T-helper 17 cell (primary cell): ENCODE measurements around the gene TMEM143. TPM values are rescaled to one million over a fixed set of nuclear protein-coding genes. Genes with fewer than 3 reads are reported as not detected.

Experiments used
- total RNA-seq, 4 donors: library from RNA in 2 of 4; stranded (reverse) in 2 of 4; gene quantifications; one replicate each; pipeline ENCODE4 v1.2.3 and lab custom pipeline; 2022 to 2026

Gene TMEM143
- total RNA-seq, 2 donors from 2014 or later: 7.9 to 8.8 TPM

Other genes starting within 250 kb of the TMEM143 start
- 10 to 100 TPM; 47.1 to 58.0 TPM for gene LIG1, start 193.6 kb downstream of the TMEM143 start, total RNA-seq
- 1 to 10 TPM; 4.0 to 4.8 TPM for gene ZSWIM9, start 193.3 kb downstream of the TMEM143 start, total RNA-seq
- 100 to 1,000 TPM; 127 to 164 TPM for gene CARD8, start 108.0 kb downstream of the TMEM143 start, total RNA-seq
- gene ZNF114, start 93.9 kb downstream of the TMEM143 start, total RNA-seq: not detected
- 100 to 1,000 TPM; 286 to 374 TPM for gene EMP3, start 38.4 kb downstream of the TMEM143 start, total RNA-seq
- not detected for gene SYNGR4, start 427 bp upstream of the TMEM143 start, total RNA-seq
- gene KDELR1, start 27.6 kb upstream of the TMEM143 start, total RNA-seq: 10 to 100 TPM; 34.0 to 41.3 TPM
- under 1 TPM; 0.08 to 0.17 TPM for gene GRIN2D, start 29.7 kb upstream of the TMEM143 start, total RNA-seq
- 10 to 100 TPM; 32.5 TPM for gene GRWD1, start 82.0 kb upstream of the TMEM143 start, total RNA-seq
- 1 to 10 TPM; 1.7 to 2.5 TPM for gene KCNJ14, start 91.6 kb upstream of the TMEM143 start, total RNA-seq
- 10 to 100 TPM; 42.3 to 53.4 TPM for gene CYTH2, start 105.4 kb upstream of the TMEM143 start, total RNA-seq
- gene LMTK3, start 147.9 kb upstream of the TMEM143 start, total RNA-seq: 10 to 100 TPM; 11.5 to 18.4 TPM
- not detected for gene SULT2B1, start 188.2 kb upstream of the TMEM143 start, total RNA-seq
- not detected for gene SPACA4, start 242.8 kb upstream of the TMEM143 start, total RNA-seq